Transverse colon (tissue), 4 donors: ENCODE measurements around the gene COPZ1. TPM values are rescaled to one million over a fixed set of nuclear protein-coding genes. Genes with fewer than 3 reads are reported as not detected.

Experiments
- DNase-seq: peaks from one replicate; pipeline ENCODE4 v3.0.0-alpha.2; 2019
- H3K27ac ChIP-seq, 4 donors: fragments of 200-600 bp; sonication (generic); 2 replicates each; pipeline ENCODE4 v1.5.1; 2016 to 2018; ENCODE audit warnings: inconsistent platforms in 4 of 4
- H3K27me3 ChIP-seq: fragments of 200-600 bp; sonication (generic); 2 replicates; pipeline ENCODE4 v1.5.1; 2017; ENCODE audit warnings: inconsistent platforms
- H3K36me3 ChIP-seq, 4 donors: fragments of 200-600 bp; sonication (generic); 2 replicates each; pipeline ENCODE4 v1.5.1; 2017 to 2019; ENCODE audit warnings: inconsistent platforms in 4 of 4
- H3K4me1 ChIP-seq, 4 donors: fragments of 200-600 bp; sonication (generic); 2 replicates each; pipeline ENCODE4 v1.5.1; 2017 to 2020; ENCODE audit warnings: inconsistent platforms in 4 of 4
- H3K4me3 ChIP-seq, 4 donors: fragments of 200-600 bp; sonication (generic); 1 replicate in 1 of 4; 2 replicates in 3 of 4; pipeline versions ENCODE4 v1.5.1 to v1.6.1; 2017 to 2019; ENCODE audit warnings: inconsistent platforms in 4 of 4
- H3K9me3 ChIP-seq, 2 donors: fragments of 200-600 bp; sonication (generic); 2 replicates each; pipeline ENCODE4 v1.5.1; 2017 to 2019; ENCODE audit warnings: inconsistent platforms in 2 of 2
- CTCF ChIP-seq, 5 experiments: fragments of 200-600 bp in 3 of 5; fragments of 450-650 bp in 2 of 5; sonication (generic) in 3 of 5; IDR thresholded peaks; 1 replicate in 2 of 5; 2 replicates in 3 of 5; pipeline ENCODE4 v1.5.1; 2016 to 2017; ENCODE audit warnings: antibody characterized with exemption in 5 of 5, inconsistent platforms in 3 of 5, mild to moderate bottlenecking in 2 of 5, moderate library complexity in 1 of 5
- EP300 ChIP-seq: sonication (generic); formaldehyde crosslinking; IDR thresholded peaks from one replicate; pipeline ENCODE4 v1.6.1; 2017; ENCODE audit warnings: antibody characterized with exemption, low read depth
- POLR2A ChIP-seq: fragments of 450-650 bp; IDR thresholded peaks from one replicate; pipeline ENCODE4 v1.6.1; 2016; ENCODE audit warnings: antibody characterized with exemption, mild to moderate bottlenecking, moderate library complexity
- POLR2AphosphoS5 ChIP-seq, 3 donors: sonication (generic); formaldehyde crosslinking; IDR thresholded peaks; one replicate each; pipeline ENCODE4 v1.6.1; 2016; ENCODE audit warnings: antibody characterized with exemption in 3 of 3
- WGBS, 2 donors: methylation state at CpG; one replicate each; pipeline ENCODE4 v1.1.5; 2018; ENCODE audit warnings: low coverage in 1 of 2; 5-methylcytosine and 5-hydroxymethylcytosine counted together
- in situ Hi-C, 4 donors: fragments of 200-750 bp; cut with MboI; loops; one replicate each; pipeline versions ENCODE4 v1.15.0 to v1.15.1; 2017; ENCODE audit warnings: low sequenced_read_pairs in 3 of 4, low pct_ligation_motif_present in 1 of 4, low pct_unique_long_range_greater_than_20kb in 1 of 4
- intact Hi-C: fragments of 100-400 bp; cut with DNase I; formaldehyde crosslinking; loops from one replicate; pipeline ENCODE4 v1.15.1; 2023; ENCODE audit warnings: low total_unique reads
- total RNA-seq, 4 donors: library from RNA; depleted of rRNA; stranded (reverse); fragments of >200 nt; gene quantifications; one replicate each; pipeline ENCODE4 v1.1.0, GENCODE V29; 2016

COPZ1 gene
- total RNA-seq, 4 donors from 2014 or later: 25.8 to 79.6 (median 63.6) TPM

GRCh38 chr12:54286042-54287030 is 38.6 kb upstream of the COPZ1 start:
- intact Hi-C loops: no loop called here
- Histone ChIP-seq H3K27ac (peak overlapping the region; percentile 55 to 69 (median 62)), H3K4me1 (peaks cover 39 to 69% (median 66%) of the 10 kb centered on the region in 4 donors), H3K4me3 (no peak overlapping the region), H3K27me3 (no peaks in the 10 kb centered on the region), H3K9me3 (no peaks in the 10 kb centered on the region), H3K36me3 (peaks cover 0 to 40% (median 20%) of the 10 kb centered on the region in 4 donors)
- no peak for DNase-seq
- TF ChIP-seq POLR2A (peak; percentile 10), EP300 (no peak), POLR2AphosphoS5 (IDR thresholded peaks at IDR 0.05) (peak in 2 of 3 donors; percentile 7 to 19), CTCF (IDR thresholded peaks at IDR 0.05) (no peak)
- 35 to 47% methylated on average over 7 to 12 of the region's 12 CpGs for whole genome bisulfite sequencing, 2 donors
- in situ Hi-C loops: no loop called here

- peak in 2 of 3 donors; percentile 25 to 65 for TF ChIP-seq POLR2AphosphoS5 (IDR thresholded peaks at IDR 0.05)
- no peak for TF ChIP-seq EP300
- H3K4me1 ChIP-seq: peaks cover 30 to 59% (median 55%) of the 10 kb centered on the region in 4 donors
- 49 to 65% methylated on average over 6 to 8 of the region's 8 CpGs for WGBS, 2 donors
- peak overlapping the region; percentile 55 to 69 (median 62) for H3K27ac ChIP-seq
- intact Hi-C loops: no loop called here
- no peaks in the 10 kb centered on the region for H3K9me3 ChIP-seq
- H3K4me3 ChIP-seq: no peak overlapping the region
- DNase-seq: no peak
- no peaks in the 10 kb centered on the region for H3K27me3 ChIP-seq
- H3K36me3 ChIP-seq: peaks cover 0 to 40% (median 16%) of the 10 kb centered on the region in 4 donors
- in situ Hi-C loops: no loop called here
Observed at GRCh38 chr12:54287261-54288157, 37.4 kb upstream of the COPZ1 start.

GRCh38 chr12:54292083-54292930 is 32.6 kb upstream of the COPZ1 start:
- intact Hi-C loops: loop anchor here (5.0 kb wide), 1 partner anchor 70 kb away; the partner anchor contains the start of gene GPR84
- Histone ChIP-seq H3K9me3 (no peaks in the 10 kb centered on the region), H3K4me1 (peaks cover 0 to 22% (median 14%) of the 10 kb centered on the region in 4 donors), H3K27ac (no peak overlapping the region), H3K27me3 (no peaks in the 10 kb centered on the region), H3K4me3 (no peak overlapping the region), H3K36me3 (peaks cover 0 to 6% (median 0%) of the 10 kb centered on the region in 4 donors)
- no peak for TF ChIP-seq CTCF (IDR thresholded peaks at IDR 0.05)
- no peak for TF ChIP-seq EP300
- no peak for TF ChIP-seq POLR2AphosphoS5 (IDR thresholded peaks at IDR 0.05)
- TF ChIP-seq POLR2A: no peak
- in situ Hi-C loops: loop anchor here in 1 of 4 donors (10.0 kb wide), 1 partner anchor 72 kb away; the partner anchor contains the start of gene GPR84
- DNase-seq: no peak
- WGBS, 2 donors: 92 to 98% methylated on average over 18 to 30 of the region's 30 CpGs

- WGBS, 2 donors: 80 to 94% methylated on average over 1 to 7 of the region's 7 CpGs
- intact Hi-C loops: loop anchor here (5.0 kb wide), 1 partner anchor 69 kb away; the partner anchor contains the start of gene GPR84
- H3K27ac ChIP-seq: no peak overlapping the region
- TF ChIP-seq CTCF (IDR thresholded peaks at IDR 0.05) (no peak), EP300 (no peak), POLR2A (no peak), POLR2AphosphoS5 (IDR thresholded peaks at IDR 0.05) (no peak)
- in situ Hi-C loops: loop anchor here in 1 of 4 donors (10.0 kb wide), 1 partner anchor 72 kb away; the partner anchor contains the start of gene GPR84
- H3K4me3 ChIP-seq: no peak overlapping the region
- no peaks in the 10 kb centered on the region for H3K27me3 ChIP-seq
- H3K4me1 ChIP-seq: peaks cover 0 to 18% (median 8%) of the 10 kb centered on the region in 4 donors
- no peaks in the 10 kb centered on the region for H3K9me3 ChIP-seq
- H3K36me3 ChIP-seq: no peaks in the 10 kb centered on the region
- no peak for DNase-seq
Observed at GRCh38 chr12:54292931-54293241, 32.0 kb upstream of the COPZ1 start.
